Measurements from ENCODE around the gene MPDU1. TPM values are rescaled to one million over a fixed set of nuclear protein-coding genes. Genes with fewer than 3 reads are reported as not detected.
A peak's percentile ranks its signal among the peaks of the same experiment; 100 is the strongest.

Gene MPDU1
- total RNA-seq, 4 donors from 2014 or later = 37.1 to 236 (median 125) TPM

- Histone ChIP-seq H3K9me3 (peaks cover 0 to 4% (median 0%) of the 10 kb centered on the region in 4 donors), H3K4me3 (peak within 1 kb of the TSS; percentile 71 to 99 (median 90)), H3K27me3 (no peaks in the 10 kb centered on the region), H3K27ac (peak within 1 kb of the TSS; percentile 89 to 99 (median 93)), H3K36me3 (peaks cover 0 to 35% (median 0%) of the 10 kb centered on the region in 3 donors), H3K4me1 (peaks cover 9 to 66% (median 32%) of the 10 kb centered on the region in 4 donors)
- DNase-seq = peak; percentile 89 to 96 (median 93)
- TF ChIP-seq POLR2A (IDR thresholded peaks at IDR 0.05) = peak; percentile 39 to 42
- TF ChIP-seq, protein P1, sequence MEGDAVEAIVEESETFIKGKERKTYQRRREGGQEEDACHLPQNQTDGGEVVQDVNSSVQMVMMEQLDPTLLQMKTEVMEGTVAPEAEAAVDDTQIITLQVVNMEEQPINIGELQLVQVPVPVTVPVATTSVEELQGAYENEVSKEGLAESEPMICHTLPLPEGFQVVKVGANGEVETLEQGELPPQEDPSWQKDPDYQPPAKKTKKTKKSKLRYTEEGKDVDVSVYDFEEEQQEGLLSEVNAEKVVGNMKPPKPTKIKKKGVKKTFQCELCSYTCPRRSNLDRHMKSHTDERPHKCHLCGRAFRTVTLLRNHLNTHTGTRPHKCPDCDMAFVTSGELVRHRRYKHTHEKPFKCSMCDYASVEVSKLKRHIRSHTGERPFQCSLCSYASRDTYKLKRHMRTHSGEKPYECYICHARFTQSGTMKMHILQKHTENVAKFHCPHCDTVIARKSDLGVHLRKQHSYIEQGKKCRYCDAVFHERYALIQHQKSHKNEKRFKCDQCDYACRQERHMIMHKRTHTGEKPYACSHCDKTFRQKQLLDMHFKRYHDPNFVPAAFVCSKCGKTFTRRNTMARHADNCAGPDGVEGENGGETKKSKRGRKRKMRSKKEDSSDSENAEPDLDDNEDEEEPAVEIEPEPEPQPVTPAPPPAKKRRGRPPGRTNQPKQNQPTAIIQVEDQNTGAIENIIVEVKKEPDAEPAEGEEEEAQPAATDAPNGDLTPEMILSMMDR (IDR thresholded peaks at IDR 0.05) = peak in 3 of 6 experiments; percentile 6 to 27 (median 18)
Observed at GRCh38 chr17:7561589-7562207, 22.0 kb upstream of the MPDU1 start, which contains the start of gene SENP3. Gene SENP3 (plus strand): TSS chr17:7561919. CDS start chr17:7563077, 1,158 bp downstream.

- H3K27me3 ChIP-seq = no peaks in the 10 kb centered on the region
- H3K9me3 ChIP-seq = peaks cover 0 to 4% (median 0%) of the 10 kb centered on the region in 4 donors
- peak overlapping the region; percentile 89 to 99 (median 93) for H3K27ac ChIP-seq
- H3K4me1 ChIP-seq = peaks cover 9 to 61% (median 32%) of the 10 kb centered on the region in 4 donors
- peaks cover 0 to 40% (median 0%) of the 10 kb centered on the region in 3 donors for H3K36me3 ChIP-seq
- TF ChIP-seq, protein P1 (IDR thresholded peaks at IDR 0.05) = no peak
- no peak for TF ChIP-seq POLR2A (IDR thresholded peaks at IDR 0.05)
- H3K4me3 ChIP-seq = peak overlapping the region; percentile 71 to 99 (median 90)
- no peak for DNase-seq
Observed at GRCh38 chr17:7562208-7562605, 21.4 kb upstream of the MPDU1 start.

GRCh38 chr17:7563115-7563869, 20.4 kb upstream of the MPDU1 start:
- Histone ChIP-seq H3K4me1 (peaks cover 5 to 54% (median 26%) of the 10 kb centered on the region in 4 donors), H3K9me3 (peaks cover 0 to 4% (median 0%) of the 10 kb centered on the region in 4 donors), H3K36me3 (peaks cover 0 to 44% (median 0%) of the 10 kb centered on the region in 3 donors), H3K27me3 (no peaks in the 10 kb centered on the region), H3K27ac (no peak overlapping the region), H3K4me3 (peak overlapping the region in 1 of 4 donors; percentile 99)
- TF ChIP-seq, protein P1 (IDR thresholded peaks at IDR 0.05) = no peak
- no peak for TF ChIP-seq POLR2A (IDR thresholded peaks at IDR 0.05)
- DNase-seq = no peak

DNA sequence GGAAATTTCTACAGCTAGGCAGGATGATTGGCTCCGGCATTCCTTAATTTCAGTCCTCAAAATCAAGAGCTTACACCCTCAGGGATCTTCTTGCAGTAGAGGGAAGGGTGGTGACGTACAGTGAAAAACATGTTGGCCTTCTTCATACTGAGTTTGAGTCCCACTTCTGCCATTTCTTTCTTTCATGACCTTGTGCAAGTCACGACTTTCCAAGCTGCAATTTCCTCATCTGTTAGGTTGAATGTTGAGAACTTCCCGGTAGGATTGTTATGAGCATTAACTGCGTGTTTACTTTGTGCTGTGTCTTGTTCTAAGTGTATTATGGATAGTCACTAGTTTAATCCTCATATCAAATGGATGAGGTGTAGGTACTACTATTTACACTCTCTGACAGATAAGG, 14.1 kb upstream of the MPDU1 start:
- Histone ChIP-seq H3K27me3 (no peaks in the 10 kb centered on the region), H3K36me3 (peaks cover 0 to 59% (median 0%) of the 10 kb centered on the region in 3 donors), H3K4me3 (no peak overlapping the region), H3K4me1 (peaks cover 2 to 22% (median 10%) of the 10 kb centered on the region in 4 donors), H3K9me3 (no peaks in the 10 kb centered on the region), H3K27ac (no peak overlapping the region)
- no peak for TF ChIP-seq POLR2A (IDR thresholded peaks at IDR 0.05)
- TF ChIP-seq, protein P1 (IDR thresholded peaks at IDR 0.05) = no peak
- DNase-seq = no peak

DNA sequence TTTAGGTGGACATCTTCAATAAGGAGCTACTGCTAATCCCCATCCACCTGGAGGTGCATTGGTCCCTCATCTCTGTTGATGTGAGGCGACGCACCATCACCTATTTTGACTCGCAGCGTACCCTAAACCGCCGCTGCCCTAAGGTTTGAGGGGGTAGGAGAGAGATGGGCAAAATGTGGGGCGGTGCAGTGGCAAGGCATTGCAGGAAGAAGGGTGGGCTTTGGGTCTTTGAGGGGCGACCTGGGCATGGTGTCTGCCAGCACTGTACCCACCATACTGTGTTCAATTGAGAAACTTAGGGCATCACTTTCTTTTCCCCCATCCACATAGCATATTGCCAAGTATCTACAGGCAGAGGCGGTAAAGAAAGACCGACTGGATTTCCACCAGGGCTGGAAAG, 13.3 kb upstream of the MPDU1 start:
- TF ChIP-seq, protein P1 (IDR thresholded peaks at IDR 0.05) = no peak
- TF ChIP-seq POLR2A (IDR thresholded peaks at IDR 0.05) = no peak
- peaks cover 0 to 59% (median 0%) of the 10 kb centered on the region in 3 donors for H3K36me3 ChIP-seq
- no peak overlapping the region for H3K27ac ChIP-seq
- no peaks in the 10 kb centered on the region for H3K27me3 ChIP-seq
- H3K9me3 ChIP-seq = no peaks in the 10 kb centered on the region
- H3K4me3 ChIP-seq = no peak overlapping the region
- peaks cover 2 to 28% (median 13%) of the 10 kb centered on the region in 4 donors for H3K4me1 ChIP-seq
- DNase-seq = no peak

Measured in Peyer's patch (tissue), 4 donors.